PFSK-1 (cell line): ENCODE data around the gene NR3C1.

Source experiments
- FOXP2 ChIP-seq: optimal IDR thresholded peaks from 2 replicates; pipeline ENCODE3; 2011; ENCODE audit warnings: borderline replicate concordance, control low read depth, inconsistent platforms; ENCODE audit not compliant: insufficient read depth; ENCODE audit errors: extremely low read length, extremely low read depth
- POLR2AphosphoS5 ChIP-seq: IDR thresholded peaks from 2 replicates; pipeline ENCODE4 v1.6.1; 2012; ENCODE audit warnings: low read depth, mild to moderate bottlenecking, control low read depth, low read length, moderate library complexity
- SIN3A ChIP-seq: IDR thresholded peaks from 2 replicates; pipeline ENCODE4 v1.6.1; 2012; ENCODE audit warnings: mild to moderate bottlenecking, low read length, moderate library complexity, borderline replicate concordance; ENCODE audit not compliant: insufficient read depth
- TAF1 ChIP-seq: IDR thresholded peaks from 2 replicates; pipeline ENCODE4 v1.6.1; 2012; ENCODE audit warnings: low read length, control low read depth, borderline replicate concordance; ENCODE audit not compliant: insufficient read depth
- TF ChIP-seq, protein P1 (sequence below), 2 experiments: IDR thresholded peaks; 2 replicates each; pipeline versions ENCODE4 v1.6.1 to v1.8.0; 2011 to 2012; ENCODE audit warnings: low read depth in 2 of 2, low read length in 2 of 2, control low read depth in 1 of 2, inconsistent platforms in 1 of 2, mild to moderate bottlenecking in 1 of 2, moderate library complexity in 1 of 2; ENCODE audit not compliant: insufficient read depth in 1 of 2

The NR3C1 gene

GRCh38 chr5:143437666-143438273, 34.3 kb upstream of the NR3C1 start:
- no peak for TF ChIP-seq SIN3A
- TF ChIP-seq TAF1 = no peak
- TF ChIP-seq FOXP2 = no peak
- TF ChIP-seq, protein P1, sequence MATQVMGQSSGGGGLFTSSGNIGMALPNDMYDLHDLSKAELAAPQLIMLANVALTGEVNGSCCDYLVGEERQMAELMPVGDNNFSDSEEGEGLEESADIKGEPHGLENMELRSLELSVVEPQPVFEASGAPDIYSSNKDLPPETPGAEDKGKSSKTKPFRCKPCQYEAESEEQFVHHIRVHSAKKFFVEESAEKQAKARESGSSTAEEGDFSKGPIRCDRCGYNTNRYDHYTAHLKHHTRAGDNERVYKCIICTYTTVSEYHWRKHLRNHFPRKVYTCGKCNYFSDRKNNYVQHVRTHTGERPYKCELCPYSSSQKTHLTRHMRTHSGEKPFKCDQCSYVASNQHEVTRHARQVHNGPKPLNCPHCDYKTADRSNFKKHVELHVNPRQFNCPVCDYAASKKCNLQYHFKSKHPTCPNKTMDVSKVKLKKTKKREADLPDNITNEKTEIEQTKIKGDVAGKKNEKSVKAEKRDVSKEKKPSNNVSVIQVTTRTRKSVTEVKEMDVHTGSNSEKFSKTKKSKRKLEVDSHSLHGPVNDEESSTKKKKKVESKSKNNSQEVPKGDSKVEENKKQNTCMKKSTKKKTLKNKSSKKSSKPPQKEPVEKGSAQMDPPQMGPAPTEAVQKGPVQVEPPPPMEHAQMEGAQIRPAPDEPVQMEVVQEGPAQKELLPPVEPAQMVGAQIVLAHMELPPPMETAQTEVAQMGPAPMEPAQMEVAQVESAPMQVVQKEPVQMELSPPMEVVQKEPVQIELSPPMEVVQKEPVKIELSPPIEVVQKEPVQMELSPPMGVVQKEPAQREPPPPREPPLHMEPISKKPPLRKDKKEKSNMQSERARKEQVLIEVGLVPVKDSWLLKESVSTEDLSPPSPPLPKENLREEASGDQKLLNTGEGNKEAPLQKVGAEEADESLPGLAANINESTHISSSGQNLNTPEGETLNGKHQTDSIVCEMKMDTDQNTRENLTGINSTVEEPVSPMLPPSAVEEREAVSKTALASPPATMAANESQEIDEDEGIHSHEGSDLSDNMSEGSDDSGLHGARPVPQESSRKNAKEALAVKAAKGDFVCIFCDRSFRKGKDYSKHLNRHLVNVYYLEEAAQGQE (IDR thresholded peaks at IDR 0.05; ENCODE audit: insufficient read depth in 1 of 2, low read depth in 2 of 2, low read length in 2 of 2) = no peak
- no peak for TF ChIP-seq POLR2AphosphoS5

DNA sequence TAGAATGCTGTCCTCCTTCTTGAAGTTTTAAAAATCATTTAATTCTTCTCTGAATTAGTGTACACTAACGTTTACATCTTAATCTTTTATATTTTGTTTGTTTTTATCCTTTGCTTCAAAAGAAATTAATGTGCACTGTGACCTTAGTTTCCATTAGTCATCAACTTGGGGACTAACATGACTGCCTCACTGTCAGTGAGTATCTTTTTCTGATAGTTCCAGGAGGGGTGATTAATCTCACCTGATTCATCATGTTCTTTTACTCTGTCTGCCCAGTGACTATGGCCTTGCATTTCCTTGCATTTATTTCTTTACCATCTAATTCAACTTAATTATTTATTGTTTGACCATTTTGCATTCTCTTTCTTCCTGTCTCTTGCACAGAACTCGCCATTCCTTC, 33.4 kb upstream of the NR3C1 start:
- TF ChIP-seq POLR2AphosphoS5 (no peak), TAF1 (no peak), SIN3A (no peak), FOXP2 (no peak)
- TF ChIP-seq, protein P1 (IDR thresholded peaks at IDR 0.05; ENCODE audit: insufficient read depth in 1 of 2, low read depth in 2 of 2, low read length in 2 of 2) = no peak

- TF ChIP-seq TAF1 (no peak), FOXP2 (no peak), SIN3A (no peak), POLR2AphosphoS5 (no peak)
- TF ChIP-seq, protein P1 (IDR thresholded peaks at IDR 0.05; ENCODE audit: insufficient read depth in 1 of 2, low read depth in 2 of 2, low read length in 2 of 2) = no peak
These were observed 31.7 kb upstream of the NR3C1 start for GRCh38 chr5:143435210-143435657.

- TF ChIP-seq POLR2AphosphoS5 (no peak), SIN3A (0 out of 2 replicates have a peak, but pooled peaks have one; percentile 34), TAF1 (no peak)
These were observed 31.0 kb upstream of the NR3C1 start for GRCh38 chr5:143434261-143435209.

GRCh38 chr5:143433670-143434069, 30.2 kb upstream of the NR3C1 start:
- no peak for TF ChIP-seq FOXP2
